NCI-H524 treated with DMSO at 0.1 percent for 48 hours (cell line): ENCODE measurements around the gene TENT5A.

Source experiments
- DNase-seq: peaks from one replicate; lab custom pipeline; 2025; lab: John Stamatoyannopoulos, UW

Gene TENT5A

DNA sequence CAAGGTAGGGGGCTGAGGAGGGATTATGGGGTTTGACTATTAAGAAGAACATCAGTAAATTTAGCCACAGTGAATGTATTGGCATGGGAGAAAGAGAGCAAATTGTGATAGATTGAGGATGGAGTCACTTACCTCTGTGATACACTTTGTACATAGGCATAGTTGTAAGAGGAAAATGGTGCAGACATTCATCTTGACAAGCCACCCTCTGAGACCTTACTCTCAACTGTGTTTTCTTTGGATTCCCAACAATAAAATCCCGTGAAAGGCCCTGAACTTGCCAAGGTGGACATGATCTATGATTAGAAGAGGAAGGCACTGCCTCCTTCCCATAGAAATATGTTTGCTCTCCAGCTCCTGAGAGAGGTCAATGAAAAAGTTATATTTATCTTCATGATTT lies 18.6 kb upstream of the TENT5A start:
- no peak for DNase-seq

- no peak for DNase-seq
These were observed 17.9 kb upstream of the TENT5A start for GRCh38 chr6:81770381-81770780.

DNA sequence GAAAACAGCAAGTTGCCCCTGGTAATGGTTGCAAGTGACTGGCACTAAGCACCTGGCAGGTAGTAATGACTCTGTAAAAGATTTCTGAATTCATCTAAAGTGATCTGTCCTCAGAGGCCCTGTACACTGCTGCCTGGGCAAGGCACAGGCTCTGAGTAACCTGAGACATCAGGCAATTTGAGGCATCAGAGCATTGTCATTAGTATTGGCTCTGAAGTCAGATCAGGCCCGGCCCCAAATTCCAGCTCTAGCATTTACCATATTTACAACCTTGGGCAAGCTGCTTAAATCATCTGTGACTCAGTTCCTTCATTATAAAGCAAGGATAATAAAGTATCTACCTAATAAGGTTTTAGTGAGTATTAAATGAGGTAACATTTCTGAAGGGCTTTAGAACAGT lies 17.3 kb upstream of the TENT5A start:
- DNase-seq, result no peak

DNA sequence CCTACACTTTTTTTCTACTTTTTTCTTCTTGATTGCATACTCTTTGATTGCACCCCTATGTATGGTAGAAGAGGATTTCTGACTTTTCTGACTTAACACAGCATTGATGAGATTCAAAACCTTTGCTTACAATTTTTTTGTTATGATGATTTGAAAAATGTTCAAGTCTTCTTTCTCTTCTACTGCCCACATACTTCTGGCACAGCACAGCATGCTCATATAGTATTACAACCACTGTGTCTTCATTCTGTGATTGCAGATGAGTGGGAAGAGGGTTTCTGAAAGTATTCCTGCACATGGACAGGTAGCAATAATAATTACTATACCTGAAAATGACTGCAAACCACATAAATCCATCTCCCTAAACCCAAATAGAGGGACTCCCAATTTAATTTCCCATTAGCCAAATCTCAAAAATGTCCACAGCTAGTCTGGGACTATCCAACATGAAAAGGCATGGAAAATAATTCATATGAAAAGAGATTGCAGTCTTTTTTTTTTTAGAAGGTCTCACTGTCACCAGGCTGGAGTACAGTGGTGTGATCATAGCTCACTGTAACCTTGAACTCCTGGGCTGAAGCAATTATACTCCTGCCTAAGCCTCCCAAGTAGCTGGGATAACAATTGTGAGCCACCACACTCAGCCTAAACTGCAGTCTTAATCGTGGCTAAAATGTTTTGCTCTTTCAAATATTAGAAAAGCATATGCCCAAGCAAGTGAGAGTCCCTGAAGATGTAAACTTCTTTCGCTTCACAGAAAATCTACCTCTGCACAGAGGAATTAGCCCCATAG lies 15.9 kb upstream of the TENT5A start:
- no peak for DNase-seq

DNA sequence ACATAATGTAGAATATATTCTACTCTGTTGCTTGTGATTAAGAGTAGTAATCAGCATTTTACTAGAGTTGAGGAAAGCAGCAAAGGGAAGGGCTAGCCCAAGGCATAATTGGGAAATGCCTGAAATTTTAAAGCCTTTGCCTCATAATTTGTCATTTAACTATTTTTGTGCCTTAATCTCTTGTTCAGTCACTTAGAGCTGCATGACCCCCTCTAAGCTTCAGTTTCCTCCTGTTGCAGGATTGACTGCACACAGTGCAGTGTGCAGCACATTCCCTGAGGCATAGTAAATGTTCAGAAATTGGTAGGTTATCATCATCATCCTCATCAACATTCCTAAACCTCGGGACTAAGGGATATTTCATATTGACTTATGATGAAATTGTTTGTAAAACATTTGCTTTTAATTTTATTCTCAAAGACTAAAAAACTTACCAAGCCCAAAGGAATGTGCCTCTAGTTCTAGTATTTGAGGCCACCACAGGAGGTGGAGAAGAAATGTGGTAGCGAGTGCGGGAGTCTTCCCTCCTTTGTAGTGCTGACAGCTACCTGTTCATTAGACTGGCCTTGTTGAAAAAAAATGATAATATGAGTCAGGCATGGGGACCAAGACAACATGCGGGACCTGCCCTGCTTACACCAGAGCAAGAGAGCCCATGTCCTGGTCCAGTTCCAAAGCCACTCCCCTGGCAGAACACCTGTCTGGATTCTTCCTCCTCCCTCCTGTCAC lies 14.8 kb upstream of the TENT5A start:
- DNase-seq, result no peak

DNA sequence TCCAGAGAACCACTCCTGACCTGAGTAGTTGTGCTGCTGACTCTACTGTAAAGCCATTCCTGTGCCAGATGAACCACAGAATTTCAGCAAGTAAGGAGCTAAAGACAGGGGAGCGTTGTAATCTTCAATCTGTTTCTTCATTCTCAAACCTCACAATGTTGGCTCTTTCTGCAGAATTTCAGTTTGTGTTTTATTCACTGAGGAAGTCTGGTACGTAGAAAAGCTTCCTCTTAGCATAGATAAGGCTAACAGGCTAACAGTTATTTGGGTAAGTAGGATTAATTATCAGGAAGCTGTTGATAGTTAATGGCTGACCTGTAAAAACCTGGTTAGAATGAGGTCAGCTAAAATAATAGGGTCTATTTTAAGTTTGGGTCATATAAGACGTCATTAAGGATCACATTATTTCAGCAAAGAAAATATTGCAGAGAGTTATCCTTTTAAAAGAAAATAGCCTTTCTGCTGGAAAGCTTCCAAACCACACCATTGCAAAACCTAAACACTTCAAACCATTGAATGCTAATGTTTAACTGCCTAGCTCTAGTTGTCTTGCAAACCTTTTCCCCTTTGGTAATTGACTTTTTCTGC lies 14.1 kb upstream of the TENT5A start:
- DNase-seq, result no peak

- DNase-seq, result no peak
These were observed 12.1 kb upstream of the TENT5A start for GRCh38 chr6:81764531-81764930.

DNA sequence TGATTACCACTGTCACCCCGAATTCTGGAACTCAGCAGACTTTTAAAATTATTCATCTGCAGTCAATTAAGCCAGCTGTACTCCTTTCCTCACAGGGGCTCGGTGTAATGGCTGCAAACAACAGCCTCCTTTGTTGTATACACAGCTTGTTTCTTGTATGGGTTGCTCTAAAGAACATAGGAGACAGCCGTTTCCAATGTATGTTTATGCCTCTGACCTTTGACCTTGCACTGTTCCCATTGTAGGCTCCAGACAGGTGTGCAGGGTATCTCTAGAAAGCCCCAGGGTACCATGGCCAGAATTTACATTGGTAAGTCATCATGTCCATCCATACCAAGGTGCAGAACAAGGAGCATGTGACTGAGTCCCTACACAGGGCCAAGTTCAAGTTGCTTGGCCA lies 11.5 kb upstream of the TENT5A start:
- no peak for DNase-seq

DNA sequence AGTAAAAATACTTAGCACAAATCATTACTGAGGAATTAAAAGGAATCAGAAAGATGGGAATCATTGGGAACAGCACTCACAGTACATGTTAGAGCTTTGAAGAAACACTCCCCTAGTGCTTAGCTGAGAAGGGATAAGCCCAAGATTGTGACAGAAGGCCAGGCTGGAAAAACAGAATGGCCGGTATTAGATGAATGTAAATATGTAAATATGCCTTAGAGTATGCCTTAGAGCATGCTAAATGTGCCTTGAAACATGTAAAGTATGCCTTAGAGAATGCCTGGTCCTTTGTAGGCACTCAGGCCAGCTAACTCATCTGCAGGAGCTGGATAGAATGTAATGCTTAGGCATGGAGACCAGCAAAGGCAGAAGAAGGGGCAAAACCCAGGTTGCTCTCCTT lies 10.6 kb upstream of the TENT5A start:
- DNase-seq, result no peak

- no peak for DNase-seq
These were observed 10.1 kb upstream of the TENT5A start for GRCh38 chr6:81762606-81763005.

DNA sequence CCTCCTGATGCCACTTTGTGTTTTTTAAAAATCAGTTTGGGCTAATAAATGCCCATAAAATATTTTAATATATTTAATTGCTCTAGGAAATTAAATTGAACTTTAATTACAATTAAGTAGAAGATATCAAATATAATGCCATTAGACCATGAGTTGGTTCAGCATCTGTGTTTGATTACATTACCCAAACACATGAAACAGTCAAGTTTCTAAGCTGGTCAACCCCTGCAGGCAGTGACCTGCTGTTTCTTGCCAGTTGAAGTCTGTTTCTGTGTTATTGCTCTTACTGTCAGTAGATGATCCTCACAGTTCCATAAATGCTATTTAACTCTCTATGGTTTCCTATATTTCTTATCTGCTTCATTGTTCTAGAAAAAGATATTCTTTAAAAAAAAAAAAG lies 9.7 kb upstream of the TENT5A start:
- no peak for DNase-seq

- DNase-seq, result no peak
These were observed 8.7 kb upstream of the TENT5A start for GRCh38 chr6:81761197-81761596.

DNA sequence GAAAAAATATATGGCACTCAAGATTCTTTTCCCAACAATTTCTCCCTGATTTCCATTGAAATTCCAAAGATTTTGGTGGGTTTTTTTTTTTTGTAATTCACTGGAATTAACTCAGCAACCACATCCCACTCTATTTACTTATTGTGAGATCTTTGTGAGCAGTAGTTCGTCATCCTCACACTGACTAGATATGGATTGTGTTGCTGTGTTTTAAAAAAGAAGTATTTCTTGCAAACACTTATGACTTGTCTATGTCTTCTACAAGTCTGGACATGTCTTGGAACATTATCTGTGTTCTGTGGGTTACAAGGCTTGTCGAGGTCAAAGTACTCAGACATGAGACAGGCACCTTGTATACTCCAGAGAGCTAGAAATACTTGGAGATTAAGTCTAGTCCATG lies 7.3 kb upstream of the TENT5A start:
- no peak for DNase-seq

- no peak for DNase-seq
These were observed 5.7 kb upstream of the TENT5A start for GRCh38 chr6:81758221-81758620.

- no peak for DNase-seq
These were observed 4.2 kb upstream of the TENT5A start for GRCh38 chr6:81756690-81757089.

DNA sequence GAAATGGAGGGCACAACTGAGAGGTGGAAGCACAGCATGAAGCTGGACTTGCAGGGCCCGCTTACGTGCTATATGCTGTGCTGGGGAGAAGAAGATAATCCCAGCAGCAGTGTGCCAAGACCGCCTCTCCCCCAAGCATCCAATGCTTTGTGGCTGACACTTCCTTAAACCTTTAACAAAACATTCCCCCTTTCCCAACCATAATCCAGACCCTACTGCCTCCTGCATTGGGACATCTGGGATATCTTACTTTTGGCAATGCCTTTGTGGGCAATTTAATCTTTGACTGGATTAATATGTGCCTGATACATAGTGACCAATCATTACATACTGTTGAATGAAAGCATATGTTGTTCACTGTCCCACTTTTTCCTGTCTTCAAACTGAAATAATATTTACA lies 3.1 kb upstream of the TENT5A start:
- DNase-seq, result no peak

GRCh38 chr6:81754906-81755305 lies 2.4 kb upstream of the TENT5A start:
- no peak for DNase-seq

DNA sequence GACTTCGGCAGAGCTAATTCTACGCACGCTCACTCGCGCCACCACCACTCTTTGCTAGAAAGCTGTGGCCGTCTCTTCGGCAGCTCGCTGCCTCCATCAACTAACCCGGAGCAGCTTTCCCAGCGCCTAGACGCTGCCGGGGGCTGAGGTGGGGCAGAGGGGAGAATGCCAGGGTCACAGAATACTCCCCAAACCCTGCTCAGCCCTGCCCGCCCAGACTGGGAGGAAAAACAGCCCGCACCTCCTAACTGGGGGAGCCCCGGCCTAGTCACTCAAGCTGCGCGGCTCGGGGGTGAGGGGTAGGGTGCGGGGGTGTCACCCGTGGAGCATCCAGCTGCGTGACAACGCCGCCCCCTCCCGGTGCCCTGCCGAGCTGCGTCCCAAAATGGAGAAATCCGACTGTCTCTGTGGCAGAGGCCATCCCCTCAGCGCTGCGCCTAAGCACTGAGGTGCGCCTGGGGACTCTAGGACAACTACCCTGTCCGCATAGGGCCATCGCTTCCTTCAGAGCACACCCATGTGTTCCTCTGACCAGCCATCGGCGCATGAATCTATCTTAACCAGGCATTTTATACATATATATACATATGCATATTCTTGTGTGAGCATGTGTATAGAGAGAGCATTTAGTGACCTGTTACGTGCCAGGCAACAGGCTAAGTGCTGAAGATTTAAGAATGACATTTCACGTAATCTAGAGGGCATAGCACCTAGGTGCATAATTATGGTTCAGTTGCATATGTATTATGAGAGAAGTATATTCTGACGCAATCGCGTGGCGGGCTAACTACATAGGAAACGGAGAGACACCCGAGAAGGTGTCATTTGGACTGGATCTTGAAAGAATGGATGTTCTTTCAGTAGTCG lies 1.5 kb upstream of the TENT5A start:
- peak; percentile 26 for DNase-seq

GRCh38 chr6:81752921-81753710 lies 635 bp upstream of the TENT5A start:
- DNase-seq, result peak; percentile 48

GRCh38 chr6:81751388-81752083 lies 945 bp downstream of the TENT5A start:
- DNase-seq, result no peak
